OCI-LY1 (cell line): Measurements from ENCODE around the gene BHLHA15.

Source experiments
- H2AFZ ChIP-seq: fragments of 200-600 bp; sonication (generic), shearing (Covaris generic); 2 replicates; pipeline ENCODE4 v1.6.0; 2014; ENCODE audit warnings: antibody characterized with exemption, mild to moderate bottlenecking, low read length
- H3F3A ChIP-seq: fragments of 200-600 bp; sonication (generic), shearing (Covaris generic); 2 replicates; pipeline ENCODE4 v1.6.0; 2014; ENCODE audit warnings: mild to moderate bottlenecking, antibody characterized with exemption, low read length, moderate library complexity; ENCODE audit not compliant: insufficient read depth
- H3K27ac ChIP-seq: fragments of 200-600 bp; sonication (generic); 2 replicates; pipeline ENCODE4 v1.5.1; 2014; ENCODE audit warnings: low read length, mixed run types, mild to moderate bottlenecking, low read depth; ENCODE audit not compliant: poor library complexity, severe bottlenecking
- H3K27me3 ChIP-seq: fragments of 200-600 bp; sonication (generic); 2 replicates; pipeline ENCODE4 v1.6.0; 2014; ENCODE audit warnings: antibody characterized with exemption, mild to moderate bottlenecking, low read length, moderate library complexity; ENCODE audit not compliant: insufficient read depth
- H3K36me3 ChIP-seq: fragments of 200-600 bp; sonication (generic); 2 replicates; pipeline ENCODE4 v1.6.1; 2014; ENCODE audit warnings: mild to moderate bottlenecking, antibody characterized with exemption, low read length, moderate library complexity, mixed read lengths; ENCODE audit not compliant: insufficient read depth
- H3K4me1 ChIP-seq: fragments of 200-600 bp; sonication (generic); 2 replicates; pipeline ENCODE4 v1.5.1; 2014; ENCODE audit warnings: mild to moderate bottlenecking, low read length, moderate library complexity; ENCODE audit not compliant: insufficient read depth, severe bottlenecking
- H3K4me2 ChIP-seq: fragments of 200-600 bp; sonication (generic), shearing (Covaris generic); 2 replicates; pipeline ENCODE4 v1.6.1; 2014; ENCODE audit warnings: low read length
- H3K4me3 ChIP-seq: fragments of 200-600 bp; sonication (generic); 2 replicates; pipeline ENCODE4 v1.5.1; 2014; ENCODE audit warnings: low read length, low read depth, mild to moderate bottlenecking, mixed read lengths; ENCODE audit not compliant: poor library complexity, severe bottlenecking
- H3K79me2 ChIP-seq: fragments of 200-600 bp; shearing (Covaris generic); 2 replicates; pipeline ENCODE4 v1.6.1; 2016; ENCODE audit warnings: mixed run types, low read length, mixed read lengths; ENCODE audit not compliant: insufficient read depth
- H3K9ac ChIP-seq: fragments of 200-600 bp; sonication (generic), shearing (Covaris generic); 2 replicates; pipeline ENCODE4 v1.6.1; 2014; ENCODE audit warnings: mild to moderate bottlenecking, low read length, mixed read lengths
- H3K9me2 ChIP-seq: fragments of 200-600 bp; sonication (generic), shearing (Covaris generic); 2 replicates; pipeline ENCODE4 v1.6.1; 2014; ENCODE audit warnings: low read depth, mild to moderate bottlenecking, low read length, mixed read lengths
- H3K9me3 ChIP-seq: fragments of 200-600 bp; shearing (Covaris generic); 2 replicates; pipeline ENCODE4 v1.6.1; 2014; ENCODE audit warnings: low read length, mixed read lengths
- H4K20me1 ChIP-seq: fragments of 200-600 bp; sonication (generic), shearing (Covaris generic); 2 replicates; pipeline ENCODE4 v1.6.0; 2016; ENCODE audit warnings: mild to moderate bottlenecking, low read length; ENCODE audit not compliant: insufficient read depth
- CTCF ChIP-seq: fragments of 200-600 bp; sonication (generic), shearing (Covaris generic); IDR thresholded peaks from 2 replicates; pipeline ENCODE4 v1.5.1; 2017; ENCODE audit warnings: mild to moderate bottlenecking, antibody characterized with exemption, low read length, moderate library complexity, mixed read lengths
- EZH2 ChIP-seq: fragments of 200-600 bp; sonication (generic), shearing (Covaris generic); IDR thresholded peaks from 2 replicates; pipeline ENCODE4 v1.8.0; 2017; ENCODE audit warnings: borderline replicate concordance, mixed run types, mild to moderate bottlenecking, antibody characterized with exemption, low read length, moderate library complexity, mixed read lengths

The BHLHA15 gene

GRCh38 chr7:98252425-98253054 lies 41.3 kb downstream of the BHLHA15 start:
- H3K27me3 ChIP-seq = no peaks in the 10 kb centered on the region
- peak overlapping the region; percentile 93 for H3K4me2 ChIP-seq
- peak overlapping the region; percentile 76 for H3K9ac ChIP-seq
- no peaks in the 10 kb centered on the region for H3K9me2 ChIP-seq
- no peak for TF ChIP-seq CTCF
- no peak for TF ChIP-seq EZH2
- H2AFZ ChIP-seq = no peak overlapping the region
- H3K9me3 ChIP-seq = no peaks in the 10 kb centered on the region
- H3K79me2 ChIP-seq = peaks cover 6% of the 10 kb centered on the region
- no peaks in the 10 kb centered on the region for H3F3A ChIP-seq
- H3K27ac ChIP-seq = no peak overlapping the region
- H3K4me1 ChIP-seq = peaks cover 27% of the 10 kb centered on the region
- no peaks in the 10 kb centered on the region for H4K20me1 ChIP-seq
- H3K36me3 ChIP-seq = peaks cover 15% of the 10 kb centered on the region; the same call in 1 of the 2 replicates
- H3K4me3 ChIP-seq = peak overlapping the region; percentile 83

DNA sequence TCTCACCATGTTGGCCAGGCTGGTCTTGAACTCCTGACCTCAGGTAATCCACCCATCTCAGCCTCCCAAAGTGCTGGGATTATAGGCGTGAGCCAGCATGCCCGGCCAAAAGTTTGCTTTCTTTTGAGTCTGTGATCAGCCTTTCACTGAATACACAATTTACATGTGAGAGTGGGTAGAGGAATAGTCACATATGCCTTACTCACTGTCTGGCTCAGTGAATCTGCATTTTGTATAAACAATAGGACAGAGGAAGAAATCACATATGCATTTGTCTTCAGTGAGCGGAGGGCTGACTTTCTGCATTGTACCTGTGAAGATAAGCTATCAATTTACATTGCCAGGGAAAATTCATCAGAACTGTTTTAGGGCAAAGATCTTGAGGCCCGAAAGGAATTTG lies 43.3 kb downstream of the BHLHA15 start:
- peaks cover 25% of the 10 kb centered on the region; the same call in 1 of the 2 replicates for H3K36me3 ChIP-seq
- no peaks in the 10 kb centered on the region for H4K20me1 ChIP-seq
- no peak overlapping the region for H3K9ac ChIP-seq
- peaks cover 27% of the 10 kb centered on the region for H3K4me1 ChIP-seq
- H2AFZ ChIP-seq = no peak overlapping the region
- TF ChIP-seq EZH2 (no peak), CTCF (no peak)
- no peaks in the 10 kb centered on the region for H3F3A ChIP-seq
- no peak overlapping the region for H3K27ac ChIP-seq
- H3K27me3 ChIP-seq = no peaks in the 10 kb centered on the region
- H3K4me3 ChIP-seq = no peak overlapping the region
- no peaks in the 10 kb centered on the region for H3K9me2 ChIP-seq
- peaks cover 6% of the 10 kb centered on the region for H3K79me2 ChIP-seq
- no peak overlapping the region for H3K4me2 ChIP-seq
- no peaks in the 10 kb centered on the region; the same call in 1 of the 2 replicates for H3K9me3 ChIP-seq

- Histone ChIP-seq H2AFZ (no peak overlapping the region), H3K36me3 (peaks cover 23% of the 10 kb centered on the region)
- TF ChIP-seq CTCF (no peak), EZH2 (no peak)
Measured at GRCh38 chr7:98254951-98255610, 43.8 kb downstream of the BHLHA15 start.

More at GRCh38 chr7:98254951-98255610, 43.8 kb downstream of the BHLHA15 start:
- Histone ChIP-seq H3K4me1 (peaks cover 26% of the 10 kb centered on the region), H3K79me2 (peaks cover 6% of the 10 kb centered on the region), H3K9me3 (no peaks in the 10 kb centered on the region; the same call in 1 of the 2 replicates), H3K9me2 (no peaks in the 10 kb centered on the region), H3K27me3 (no peaks in the 10 kb centered on the region), H3K4me2 (no peak overlapping the region), H4K20me1 (no peaks in the 10 kb centered on the region), H3K4me3 (no peak overlapping the region), H3K9ac (no peak overlapping the region), H3K27ac (no peak overlapping the region), H3F3A (no peaks in the 10 kb centered on the region)
